CD4-positive, CD25-positive, alpha-beta regulatory T cell (primary cell): Measurements from ENCODE around the gene GABRG3. TPM values are rescaled to one million over a fixed set of nuclear protein-coding genes. Genes with fewer than 3 reads are reported as not detected.
"Not testable (repeated sequence)": the region's sequence is repeated elsewhere in the genome, so short reads cannot be mapped to it uniquely, and the experiment has no call there.

ENCODE experiments used
- ATAC-seq, 2 donors: fragments of 150-1000 bp; cut with Tn5 transposase; one replicate each; pipeline ENCODE4 v1.10.0; 2021; ENCODE audit warnings: low read depth in 2 of 2, moderate number of reproducible peaks in 2 of 2, moderate library complexity in 1 of 2
- DNase-seq, 3 donors: peaks; one replicate each; pipeline versions ENCODE4 v3.0.0 to v3.0.0-alpha.2; 2012 to 2022; ENCODE audit warnings: mixed read lengths in 1 of 3
- H3K27ac ChIP-seq: one replicate; pipeline ENCODE4 v1.7.0; 2013; ENCODE audit warnings: mild to moderate bottlenecking, low read length; ENCODE audit not compliant: insufficient read depth, poor library complexity, severe bottlenecking
- H3K27me3 ChIP-seq: one replicate; pipeline ENCODE4 v1.7.0; 2013; ENCODE audit warnings: low read length; ENCODE audit not compliant: control insufficient read depth, insufficient read depth
- H3K36me3 ChIP-seq: one replicate; pipeline ENCODE4 v1.7.0; 2013; ENCODE audit warnings: mild to moderate bottlenecking, low read length, moderate library complexity; ENCODE audit not compliant: control insufficient read depth, insufficient read depth
- H3K4me1 ChIP-seq: 2 replicates; pipeline ENCODE4 v1.7.0; 2013; ENCODE audit warnings: mild to moderate bottlenecking, low read length; ENCODE audit not compliant: insufficient read depth, control insufficient read depth, poor library complexity, severe bottlenecking
- H3K4me3 ChIP-seq: one replicate; pipeline ENCODE4 v1.7.0; 2013; ENCODE audit warnings: low read depth, mild to moderate bottlenecking, low read length, moderate library complexity
- H3K9me3 ChIP-seq, 2 experiments: 1 replicate in 1 of 2; 2 replicates in 1 of 2; pipeline ENCODE4 v1.7.0; 2013; ENCODE audit warnings: low read length in 2 of 2, mild to moderate bottlenecking in 1 of 2, moderate library complexity in 1 of 2; ENCODE audit not compliant: control insufficient read depth in 2 of 2
- H3K27ac Mint-ChIP-seq, 3 donors: one replicate each; pipeline ENCODE4 v1.8.0; 2020 to 2022; ENCODE audit warnings: mild to moderate bottlenecking in 3 of 3, mixed read lengths in 3 of 3, moderate library complexity in 2 of 3
- H3K27me3 Mint-ChIP-seq: one replicate; pipeline ENCODE4 v1.8.0; 2022; ENCODE audit warnings: mild to moderate bottlenecking, mixed read lengths
- H3K36me3 Mint-ChIP-seq: one replicate; pipeline ENCODE4 v1.8.0; 2020; ENCODE audit warnings: mixed read lengths
- H3K4me1 Mint-ChIP-seq, 4 donors: one replicate each; pipeline ENCODE4 v1.8.0; 2020 to 2022; ENCODE audit warnings: mixed read lengths in 4 of 4, mild to moderate bottlenecking in 1 of 4
- H3K4me3 Mint-ChIP-seq, 4 donors: one replicate each; pipeline ENCODE4 v1.8.0; 2020 to 2022; ENCODE audit warnings: mild to moderate bottlenecking in 4 of 4, mixed read lengths in 4 of 4, moderate library complexity in 3 of 4
- H3K9me3 Mint-ChIP-seq, 7 donors: one replicate each; pipeline ENCODE4 v1.8.0; 2020 to 2022; ENCODE audit warnings: mixed read lengths in 7 of 7, mild to moderate bottlenecking in 3 of 7, moderate library complexity in 2 of 7
- polyA plus RNA-seq, 4 donors: library from polyadenylated mRNA; unstranded; fragments of 300-500 nt; fragmentation: Illumina TruSeq; gene quantifications; one replicate each; pipeline ENCODE4 v1.2.3, GENCODE V29; 2021
- total RNA-seq: library from RNA; stranded (reverse); gene quantifications from one replicate; pipeline ENCODE4 v1.2.3, GENCODE V29; 2022

GABRG3 gene
- total and polyA plus RNA-seq, 5 donors from 2014 or later, result not detected

DNA sequence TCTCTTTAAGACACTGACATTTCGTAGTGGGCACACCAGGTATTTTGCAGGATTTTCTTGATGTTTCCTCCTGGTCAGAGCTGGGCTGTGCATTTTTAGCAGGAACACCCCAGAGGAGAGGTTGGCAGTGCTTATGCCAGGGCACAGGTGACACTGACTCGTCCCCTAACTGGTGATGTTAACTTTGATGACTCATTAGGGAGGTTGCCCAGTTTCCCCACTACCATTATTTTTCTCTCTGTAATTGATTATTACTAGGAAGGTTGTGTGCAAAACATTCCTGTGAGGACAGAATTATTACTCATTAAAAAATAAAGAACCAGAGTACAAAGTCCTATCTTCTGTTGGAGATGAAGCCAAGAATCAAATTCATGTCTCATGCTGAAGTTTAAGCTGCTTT, 394.5 kb downstream of the GABRG3 start:
- Mint-ChIP-seq H3K9me3 (peaks cover 1 to 17% (median 4%) of the 10 kb centered on the region in 7 donors), H3K4me1 (no peaks in the 10 kb centered on the region), H3K27ac (no peak overlapping the region), H3K36me3 (no peaks in the 10 kb centered on the region), H3K4me3 (no peak overlapping the region), H3K27me3 (no peaks in the 10 kb centered on the region)
- Histone ChIP-seq H3K9me3 (no peaks in the 10 kb centered on the region), H3K27me3 (no peaks in the 10 kb centered on the region), H3K4me1 (no peaks in the 10 kb centered on the region), H3K27ac (no peak overlapping the region), H3K36me3 (no peaks in the 10 kb centered on the region), H3K4me3 (no peak overlapping the region)
- DNase-seq (no peak), ATAC-seq (no peak)

DNA sequence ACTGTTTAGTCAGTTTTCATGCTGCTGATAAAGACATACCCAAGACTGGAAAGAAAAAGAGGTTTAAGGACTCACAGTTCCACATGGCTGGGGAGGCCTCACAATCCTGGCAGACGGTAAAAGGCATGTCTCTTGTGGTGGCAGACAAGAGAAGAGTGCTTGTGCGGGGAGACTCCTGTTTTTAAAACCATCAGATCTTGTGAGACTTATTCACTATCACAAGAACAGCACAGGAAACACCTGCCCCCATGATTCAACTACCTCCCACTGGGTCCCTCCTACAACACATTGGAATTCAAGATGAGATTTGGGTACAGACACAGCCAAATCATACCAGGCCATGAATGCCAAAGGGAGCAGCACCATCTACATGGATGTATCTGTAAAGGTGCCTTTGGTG, 406.4 kb downstream of the GABRG3 start:
- not testable (repeated sequence) for H3K4me3 Mint-ChIP-seq, ATAC-seq, H3K27me3 Mint-ChIP-seq, H3K27me3 ChIP-seq, H3K4me3 ChIP-seq, DNase-seq, H3K27ac ChIP-seq, H3K36me3 ChIP-seq, H3K4me1 Mint-ChIP-seq, H3K36me3 Mint-ChIP-seq, H3K4me1 ChIP-seq, H3K9me3 ChIP-seq, H3K27ac Mint-ChIP-seq
- peaks cover 0 to 18% (median 10%) of the 10 kb centered on the region in 7 donors for H3K9me3 Mint-ChIP-seq

DNA sequence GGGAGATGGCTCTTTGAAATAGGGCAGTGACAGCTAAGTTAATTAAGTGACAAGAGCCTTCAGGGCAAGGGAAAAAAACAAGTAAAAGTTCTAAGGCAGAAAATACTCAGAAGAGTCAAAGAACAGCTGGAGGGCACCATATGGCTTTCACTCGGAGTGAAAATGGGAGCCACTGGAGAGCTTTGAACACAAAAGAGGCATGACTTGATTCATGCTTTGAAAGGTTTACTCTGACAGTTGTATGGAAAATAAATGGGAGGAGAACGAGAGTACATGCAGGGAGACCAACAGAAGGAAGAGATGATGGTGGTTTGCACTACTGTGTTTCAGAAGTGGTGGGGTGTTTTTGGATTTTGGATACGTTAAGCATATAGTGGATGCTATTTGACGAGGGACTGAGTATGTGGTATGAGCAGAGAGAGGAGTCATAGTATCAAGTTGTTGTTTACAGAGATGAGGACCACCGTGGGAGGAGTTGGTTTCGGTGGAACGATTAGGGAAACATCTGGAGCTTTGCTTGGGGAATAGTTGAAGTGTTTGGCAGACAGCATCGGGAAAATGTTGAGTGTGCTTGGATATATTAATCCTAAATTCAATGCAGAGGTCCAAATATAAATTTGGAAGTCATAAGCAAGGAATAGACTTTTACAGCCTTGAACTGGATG, 411.5 kb downstream of the GABRG3 start:
- Mint-ChIP-seq H3K27me3 (no peaks in the 10 kb centered on the region), H3K9me3 (peaks cover 4 to 29% (median 13%) of the 10 kb centered on the region in 7 donors), H3K36me3 (no peaks in the 10 kb centered on the region), H3K27ac (no peak overlapping the region), H3K4me1 (no peaks in the 10 kb centered on the region), H3K4me3 (no peak overlapping the region)
- DNase-seq (no peak), ATAC-seq (no peak)
- H3K4me1 ChIP-seq, result no peaks in the 10 kb centered on the region
- H3K4me3 ChIP-seq, result no peak overlapping the region
- no peaks in the 10 kb centered on the region for H3K36me3 ChIP-seq
- H3K27me3 ChIP-seq, result no peaks in the 10 kb centered on the region
- H3K9me3 ChIP-seq, result peaks cover 0 to 3% of the 10 kb centered on the region in 2 experiments
- no peak overlapping the region for H3K27ac ChIP-seq

DNA sequence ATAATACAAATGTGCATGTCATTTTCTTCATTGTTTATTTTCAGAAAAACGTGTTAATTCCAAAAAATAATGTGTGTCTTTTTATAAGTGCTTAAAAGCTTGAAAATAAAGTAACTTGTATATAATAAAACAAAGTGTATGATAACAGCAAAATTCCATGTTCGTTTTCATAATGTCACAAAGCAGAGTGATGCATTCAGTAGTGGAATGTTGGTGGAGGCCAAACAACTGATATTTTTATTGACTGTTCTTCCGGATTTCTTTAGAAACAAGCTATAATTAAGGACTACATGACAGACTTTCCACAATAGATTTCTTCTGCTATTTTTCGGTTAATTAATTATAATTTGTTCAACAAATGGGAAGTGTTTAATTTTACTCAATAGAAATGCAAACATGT, 412.7 kb downstream of the GABRG3 start:
- ATAC-seq, result no peak
- H3K36me3 Mint-ChIP-seq, result no peaks in the 10 kb centered on the region
- Histone ChIP-seq H3K36me3 (no peaks in the 10 kb centered on the region), H3K4me1 (no peaks in the 10 kb centered on the region), H3K9me3 (peaks cover 3% of the 10 kb centered on the region in 2 experiments), H3K27ac (no peak overlapping the region), H3K27me3 (no peaks in the 10 kb centered on the region), H3K4me3 (no peak overlapping the region)
- no peak overlapping the region for H3K4me3 Mint-ChIP-seq
- peaks cover 4 to 30% (median 15%) of the 10 kb centered on the region in 7 donors for H3K9me3 Mint-ChIP-seq
- H3K27me3 Mint-ChIP-seq, result no peaks in the 10 kb centered on the region
- no peaks in the 10 kb centered on the region for H3K4me1 Mint-ChIP-seq
- no peak for DNase-seq
- H3K27ac Mint-ChIP-seq, result no peak overlapping the region

DNA sequence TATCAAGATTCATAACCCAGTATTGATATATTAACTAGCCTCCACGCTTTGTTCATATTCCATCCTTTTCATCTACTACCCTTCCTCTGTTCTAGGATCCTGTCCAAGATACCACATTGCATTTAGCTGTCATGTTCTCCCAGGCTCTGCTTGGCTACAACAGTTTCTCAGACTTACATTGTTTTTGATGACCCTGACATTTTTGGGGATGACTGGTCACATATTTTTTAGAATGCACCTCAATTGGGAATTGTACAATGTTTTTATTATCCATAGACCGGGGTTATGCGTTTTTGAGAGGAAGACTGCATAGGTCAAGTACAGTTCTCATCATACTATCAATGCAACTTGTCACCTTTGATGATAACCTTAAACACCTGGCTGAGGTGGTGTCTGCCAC, 421.2 kb downstream of the GABRG3 start:
- H3K27me3 ChIP-seq, result no peaks in the 10 kb centered on the region
- Mint-ChIP-seq H3K4me1 (no peaks in the 10 kb centered on the region), H3K27me3 (no peaks in the 10 kb centered on the region), H3K36me3 (no peaks in the 10 kb centered on the region), H3K27ac (no peak overlapping the region), H3K4me3 (no peak overlapping the region), H3K9me3 (peaks cover 4 to 17% (median 6%) of the 10 kb centered on the region in 7 donors)
- DNase-seq (no peak), ATAC-seq (no peak)
- H3K9me3 ChIP-seq, result peaks cover 2 to 3% of the 10 kb centered on the region in 2 experiments
- H3K36me3 ChIP-seq, result no peaks in the 10 kb centered on the region
- H3K4me1 ChIP-seq, result no peaks in the 10 kb centered on the region
- no peak overlapping the region for H3K4me3 ChIP-seq
- H3K27ac ChIP-seq, result no peak overlapping the region

DNA sequence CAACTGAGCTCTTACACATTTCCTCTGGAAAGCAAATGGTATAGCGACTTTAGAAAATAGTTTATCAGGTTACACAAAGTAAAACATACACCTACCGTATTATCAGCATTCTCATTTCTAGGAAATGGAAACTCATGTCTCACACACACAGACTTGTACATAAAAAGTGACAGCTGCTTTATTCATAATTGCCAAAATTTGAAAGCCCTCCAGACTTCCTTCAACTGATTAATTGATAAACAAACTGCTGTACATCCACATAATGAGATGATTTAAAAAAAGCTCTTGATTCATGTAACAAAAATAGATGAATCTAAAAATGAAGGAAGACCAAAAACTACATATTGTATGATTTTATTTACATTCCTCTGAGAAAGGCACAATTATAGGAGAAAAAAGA, 425.5 kb downstream of the GABRG3 start:
- DNase-seq (no peak), ATAC-seq (no peak)
- H3K4me1 Mint-ChIP-seq, result no peaks in the 10 kb centered on the region
- H3K36me3 ChIP-seq, result no peaks in the 10 kb centered on the region
- no peaks in the 10 kb centered on the region for H3K27me3 ChIP-seq
- H3K27ac Mint-ChIP-seq, result no peak overlapping the region
- H3K27me3 Mint-ChIP-seq, result no peaks in the 10 kb centered on the region
- no peak overlapping the region for H3K4me3 ChIP-seq
- no peaks in the 10 kb centered on the region for H3K4me1 ChIP-seq
- H3K4me3 Mint-ChIP-seq, result no peak overlapping the region
- no peaks in the 10 kb centered on the region for H3K9me3 ChIP-seq
- no peaks in the 10 kb centered on the region for H3K36me3 Mint-ChIP-seq
- H3K27ac ChIP-seq, result no peak overlapping the region
- H3K9me3 Mint-ChIP-seq, result peaks cover 1 to 22% (median 6%) of the 10 kb centered on the region in 7 donors

DNA sequence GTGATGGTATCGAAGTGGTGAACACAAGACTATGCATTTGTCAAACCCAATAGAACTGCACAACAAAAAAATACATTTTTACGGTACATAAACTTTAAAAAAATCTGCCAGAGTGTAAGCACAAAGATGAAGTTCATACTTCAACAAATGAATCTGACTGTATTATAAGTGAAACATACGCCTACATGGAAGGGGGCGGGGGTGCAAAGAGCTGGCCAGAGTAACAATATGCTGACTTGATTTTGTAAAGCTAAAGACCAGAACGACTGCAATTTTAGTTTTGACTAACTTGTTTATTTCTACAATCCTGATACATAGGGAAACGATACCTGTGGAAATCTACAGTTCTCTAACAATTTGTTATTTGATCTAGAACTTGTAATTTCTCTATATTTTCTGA, 426.0 kb downstream of the GABRG3 start:
- Mint-ChIP-seq H3K4me3 (no peak overlapping the region), H3K36me3 (no peaks in the 10 kb centered on the region)
- DNase-seq, result no peak

DNA sequence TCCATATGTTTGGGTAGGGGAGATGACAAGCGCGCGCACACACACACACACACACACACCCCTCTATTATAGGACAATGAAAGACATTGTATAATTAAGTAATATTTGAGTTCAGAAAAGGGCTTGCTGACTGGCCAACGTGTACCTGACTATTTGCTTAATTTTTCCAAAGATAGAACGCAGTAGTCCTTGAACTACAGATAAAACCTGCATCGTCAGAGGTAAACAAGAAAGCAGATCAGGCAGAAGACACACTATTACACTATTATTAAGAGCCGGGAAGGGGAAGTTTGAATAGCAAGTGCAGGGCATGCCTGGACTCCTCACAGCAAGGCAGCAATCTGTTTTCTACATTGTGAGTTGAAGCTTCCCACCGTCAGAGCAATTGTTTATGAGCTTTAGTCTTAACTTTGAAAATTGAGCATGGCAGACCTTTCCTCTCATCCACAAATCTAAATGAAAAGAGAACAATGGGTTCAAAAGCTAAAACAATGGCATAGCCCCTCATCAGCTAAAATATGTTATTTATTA, 427.7 kb downstream of the GABRG3 start:
- Histone ChIP-seq H3K36me3 (no peaks in the 10 kb centered on the region), H3K9me3 (no peaks in the 10 kb centered on the region), H3K27me3 (no peaks in the 10 kb centered on the region), H3K27ac (no peak overlapping the region), H3K4me3 (no peak overlapping the region), H3K4me1 (no peaks in the 10 kb centered on the region)
- DNase-seq, result no peak
- Mint-ChIP-seq H3K4me3 (no peak overlapping the region), H3K27me3 (no peaks in the 10 kb centered on the region), H3K9me3 (peaks cover 2 to 27% (median 6%) of the 10 kb centered on the region in 7 donors), H3K27ac (no peak overlapping the region), H3K4me1 (no peaks in the 10 kb centered on the region), H3K36me3 (no peaks in the 10 kb centered on the region)
- no peak for ATAC-seq

More for the DNA sequence above, 426.0 kb downstream of the GABRG3 start:
- Mint-ChIP-seq H3K4me1 (no peaks in the 10 kb centered on the region), H3K27me3 (no peaks in the 10 kb centered on the region), H3K9me3 (peaks cover 1 to 24% (median 6%) of the 10 kb centered on the region in 7 donors), H3K27ac (no peak overlapping the region)
- no peaks in the 10 kb centered on the region for H3K27me3 ChIP-seq
- no peaks in the 10 kb centered on the region for H3K4me1 ChIP-seq
- H3K9me3 ChIP-seq, result no peaks in the 10 kb centered on the region
- no peak for ATAC-seq
- H3K4me3 ChIP-seq, result no peak overlapping the region
- no peaks in the 10 kb centered on the region for H3K36me3 ChIP-seq
- H3K27ac ChIP-seq, result no peak overlapping the region
